ENCODE results near the gene RAI14.

- TF ChIP-seq CTCF (IDR thresholded peaks at IDR 0.05; ENCODE audit: insufficient read depth, low read depth, low read length) (no peak), EZH2 (IDR thresholded peaks at IDR 0.05; ENCODE audit: insufficient read depth, low read length) (no peak)
Observed at GRCh38 chr5:34653708-34654107, 2.4 kb upstream of the RAI14 start.

Measured in astrocyte (in vitro differentiated cells and primary cell).